GM21423 (cell line): Measurements from ENCODE around the gene TGFBRAP1.
"Not testable (repeated sequence)": the region's sequence is repeated elsewhere in the genome, so short reads cannot be mapped to it uniquely, and the experiment has no call there.

Experiments
- ATAC-seq: cut with Tn5 transposase; IDR thresholded peaks from one replicate; pipeline ENCODE4 v1.9.1; 2021; ENCODE audit warnings: mild to moderate bottlenecking, moderate library complexity; ENCODE audit not compliant: unreplicated experiment

Gene TGFBRAP1

GRCh38 chr2:105357122-105357521 is 27.6 kb upstream of the TGFBRAP1 start:
- no peak for ATAC-seq

GRCh38 chr2:105344704-105345345 is 15.3 kb upstream of the TGFBRAP1 start:
- no peak for ATAC-seq

- no peak for ATAC-seq
Measured at GRCh38 chr2:105339414-105339813, 9.9 kb upstream of the TGFBRAP1 start.

- ATAC-seq: peak; percentile 19
Measured at GRCh38 chr2:105338020-105338385, 8.5 kb upstream of the TGFBRAP1 start.

GRCh38 chr2:105337122-105338019 is 7.8 kb upstream of the TGFBRAP1 start, which contains the start of gene C2orf49:
TSS of gene C2orf49 (plus strand) at chr2:105337540. CDS start at chr2:105337588, 48 bp downstream.
- peak; percentile 91 for ATAC-seq

GRCh38 chr2:105336786-105337121 is 7.2 kb upstream of the TGFBRAP1 start:
- no peak for ATAC-seq

GRCh38 chr2:105335469-105335868 is 5.9 kb upstream of the TGFBRAP1 start:
- ATAC-seq: no peak

GRCh38 chr2:105334211-105334610 is 4.7 kb upstream of the TGFBRAP1 start:
- ATAC-seq: no peak

GRCh38 chr2:105330681-105331375 is 1.3 kb upstream of the TGFBRAP1 start:
- no peak for ATAC-seq

GRCh38 chr2:105329197-105329554 is 359 bp downstream of the TGFBRAP1 start:
- ATAC-seq: no peak

GRCh38 chr2:105328281-105329196 is 996 bp downstream of the TGFBRAP1 start:
- ATAC-seq: no peak

- no peak for ATAC-seq
Measured at GRCh38 chr2:105327690-105328089, 1.8 kb downstream of the TGFBRAP1 start.

- not testable (repeated sequence) for ATAC-seq
Measured at GRCh38 chr2:105327271-105327670, 2.3 kb downstream of the TGFBRAP1 start.

- no peak for ATAC-seq
Measured at GRCh38 chr2:105325389-105325963, 4.1 kb downstream of the TGFBRAP1 start.

GRCh38 chr2:105324732-105325131 is 4.8 kb downstream of the TGFBRAP1 start:
- ATAC-seq: no peak

- ATAC-seq: no peak
Measured at GRCh38 chr2:105324101-105324500, 5.4 kb downstream of the TGFBRAP1 start.

- ATAC-seq: no peak
Measured at GRCh38 chr2:105323111-105323510, 6.4 kb downstream of the TGFBRAP1 start.

- ATAC-seq: no peak
Measured at GRCh38 chr2:105321875-105322646, 7.5 kb downstream of the TGFBRAP1 start.

- no peak for ATAC-seq
Measured at GRCh38 chr2:105320651-105321215, 8.8 kb downstream of the TGFBRAP1 start.
